AG04449 (cell line): ENCODE measurements around the gene IL17RB.

Source experiments
- CTCF ChIA-PET: fragments of 350-600 bp; formaldehyde crosslinking; extraction: SDS; loops from one replicate; lab custom pipeline; 2021; ENCODE audit warnings: antibody characterized with exemption; lab: Yijun Ruan, JAX
- POLR2A ChIA-PET: fragments of 400-600, 350-600 bp; formaldehyde crosslinking; extraction: SDS; loops from one replicate; lab custom pipeline; 2020; ENCODE audit warnings: antibody characterized with exemption, inconsistent platforms; lab: Yijun Ruan, JAX
- DNase-seq: peaks from one replicate; pipeline ENCODE4 v3.0.0-alpha.2; 2010; ENCODE audit warnings: low read depth, low spot score
- H3K4me3 ChIP-seq: 2 replicates; pipeline ENCODE4 v1.5.1; 2011; ENCODE audit warnings: low read depth, mild to moderate bottlenecking, control low read depth, low read length
- CTCF ChIP-seq: IDR thresholded peaks from one replicate; pipeline ENCODE4 v1.5.1; 2011; ENCODE audit warnings: mild to moderate bottlenecking, moderate library complexity, low read length, control low read depth, inconsistent platforms; ENCODE audit not compliant: insufficient read depth; ENCODE audit errors: missing control alignments

The IL17RB gene

GRCh38 chr3:53811143-53811927, 35.0 kb upstream of the IL17RB start:
- POLR2A ChIA-PET = no interaction called here
- CTCF ChIA-PET = no interaction called here

DNA sequence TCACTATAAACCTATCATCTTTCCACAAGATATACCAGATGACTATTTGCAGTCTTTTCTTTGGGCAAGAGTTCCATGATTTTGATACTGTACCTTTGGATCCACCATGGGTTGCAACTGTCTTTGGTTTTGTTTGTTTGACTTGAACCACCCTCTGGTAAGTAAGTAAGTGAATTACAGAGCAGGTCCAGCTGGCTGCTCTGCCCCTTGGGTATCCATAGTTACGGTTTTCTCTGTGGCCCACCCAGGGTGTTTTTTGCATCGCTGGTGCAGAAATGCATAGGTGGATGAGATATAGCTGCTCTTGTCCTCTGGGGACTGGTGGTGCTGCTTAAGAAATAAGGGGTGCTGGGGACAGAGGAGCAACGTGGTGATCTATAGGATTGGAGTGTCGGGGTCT, 33.9 kb upstream of the IL17RB start:
- no peak overlapping the region for H3K4me3 ChIP-seq
- ChIA-PET POLR2A (no interaction called here), CTCF (no interaction called here)
- TF ChIP-seq CTCF = no peak
- no peak for DNase-seq

More at GRCh38 chr3:53811143-53811927, 35.0 kb upstream of the IL17RB start:
- no peak for DNase-seq
- no peak overlapping the region for H3K4me3 ChIP-seq
- no peak for TF ChIP-seq CTCF

DNA sequence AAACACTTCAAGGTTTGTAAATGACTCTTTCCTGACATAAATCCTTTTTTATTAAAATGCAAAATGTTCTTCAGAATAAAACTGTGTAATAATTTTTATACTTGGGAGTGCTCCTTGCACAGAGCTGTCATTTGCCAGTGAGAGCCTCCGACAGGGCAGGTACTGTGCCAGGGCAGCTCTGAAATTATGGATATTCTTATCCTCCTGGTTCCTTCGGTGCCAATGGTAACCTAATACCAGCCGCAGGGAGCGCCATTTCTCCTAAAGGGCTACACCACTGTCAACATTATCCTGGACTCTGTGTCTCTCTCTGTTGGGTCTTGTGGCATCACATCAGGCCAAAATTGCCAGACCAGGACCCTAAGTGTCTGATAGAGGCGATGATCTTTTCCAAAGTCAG, 33.1 kb upstream of the IL17RB start:
- TF ChIP-seq CTCF = no peak
- CTCF ChIA-PET = no interaction called here

GRCh38 chr3:53813876-53814275, 32.5 kb upstream of the IL17RB start:
- no peak for TF ChIP-seq CTCF
- ChIA-PET POLR2A (no interaction called here), CTCF (no interaction called here)
- no peak for DNase-seq
- no peak overlapping the region for H3K4me3 ChIP-seq

More for the DNA sequence above, 33.1 kb upstream of the IL17RB start:
- H3K4me3 ChIP-seq = no peak overlapping the region
- no peak for DNase-seq
- POLR2A ChIA-PET = no interaction called here

DNA sequence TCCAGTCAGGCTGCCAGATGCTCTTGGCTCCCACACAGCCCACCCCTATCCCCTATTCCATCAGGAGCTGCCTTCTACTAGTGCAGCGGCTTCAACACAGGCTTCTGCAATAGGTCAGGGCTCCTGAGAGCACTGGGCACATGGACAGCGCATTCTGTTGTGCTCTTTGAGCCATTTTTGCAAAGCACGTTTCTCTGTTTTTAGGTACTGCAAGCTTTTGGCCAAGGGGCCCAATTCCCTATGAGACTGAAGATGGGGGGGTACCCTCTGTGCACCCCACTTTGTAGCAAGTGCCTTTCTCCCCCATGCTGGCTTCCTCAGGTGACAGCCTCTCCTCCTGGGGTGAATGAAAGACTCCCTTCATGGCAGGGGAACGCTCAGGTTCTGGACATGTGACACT, 31.3 kb upstream of the IL17RB start:
- no peak overlapping the region for H3K4me3 ChIP-seq
- POLR2A ChIA-PET = no interaction called here
- no peak for TF ChIP-seq CTCF
- DNase-seq = no peak
- CTCF ChIA-PET = no interaction called here

DNA sequence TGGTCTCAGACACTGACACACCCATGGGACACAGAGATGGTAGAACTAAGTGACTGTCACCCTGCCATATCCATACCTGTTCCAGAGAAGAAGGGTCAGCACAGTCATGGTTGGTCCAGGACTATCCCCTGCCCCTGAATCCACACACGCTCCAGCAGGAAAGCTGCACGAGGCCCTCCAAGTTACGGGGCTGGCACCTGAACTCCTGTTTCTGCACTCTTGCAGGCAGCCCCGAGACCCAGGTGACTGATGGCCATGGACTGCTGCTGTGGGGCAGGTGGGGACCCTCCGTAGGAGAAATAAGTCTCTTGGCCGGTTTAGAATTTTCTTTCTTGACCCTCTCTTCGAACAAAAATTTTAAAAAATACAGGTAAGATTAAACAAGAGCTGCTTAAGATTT, 30.7 kb upstream of the IL17RB start:
- no peak for DNase-seq
- no peak overlapping the region for H3K4me3 ChIP-seq
- CTCF ChIA-PET = no interaction called here
- no peak for TF ChIP-seq CTCF
- POLR2A ChIA-PET = no interaction called here
